ENCODE data around the gene MRPL34. TPM values are rescaled to one million over a fixed set of nuclear protein-coding genes. Genes with fewer than 3 reads are reported as not detected.
"Not testable (repeated sequence)": the region's sequence is repeated elsewhere in the genome, so short reads cannot be mapped to it uniquely, and the experiment has no call there.

Gene MRPL34
- total RNA-seq, 4 donors from 2014 or later = 145 to 369 (median 249) TPM

DNA sequence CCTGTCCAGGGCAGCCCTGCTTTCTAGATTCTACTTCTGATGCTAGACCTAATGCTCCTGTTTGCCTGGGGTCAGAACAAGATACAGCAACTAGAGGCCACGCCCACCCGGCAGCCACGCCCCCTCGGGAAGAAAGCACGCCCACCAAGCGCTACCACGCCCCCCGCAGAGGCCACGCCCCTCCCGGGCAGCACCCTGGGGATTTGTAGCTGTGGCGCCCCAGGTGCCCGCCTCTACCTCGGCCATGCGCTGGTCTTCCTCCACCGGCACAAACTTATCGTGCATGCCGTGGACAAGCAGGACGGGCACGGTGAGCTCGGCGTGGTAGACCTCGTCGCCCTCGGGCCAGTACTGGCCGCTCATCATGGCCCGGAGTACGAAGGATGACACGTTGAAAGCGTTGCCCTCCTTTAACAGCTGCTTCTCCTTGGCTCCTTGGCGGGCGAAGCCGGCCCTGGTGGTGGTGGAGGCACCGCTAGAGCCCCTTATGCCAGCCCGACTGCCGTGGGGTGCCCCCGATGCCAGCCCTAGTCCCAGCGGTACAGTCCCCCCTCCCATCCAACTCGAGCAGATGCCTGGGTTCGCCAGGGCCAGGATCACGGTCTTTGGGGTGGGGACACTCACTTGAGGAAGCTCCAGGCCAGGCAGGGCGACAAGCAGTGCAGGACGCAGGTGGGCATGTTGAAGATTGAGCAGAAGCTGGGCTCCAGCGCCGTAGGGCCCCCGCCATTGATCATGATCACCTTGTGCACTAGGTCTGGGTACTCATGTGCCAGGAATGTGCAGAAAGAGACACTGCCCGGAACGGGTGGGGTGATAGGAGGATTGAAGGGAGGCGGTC is 11.4 kb upstream of the MRPL34 start:
- H3K27ac ChIP-seq = no peak overlapping the region
- peaks cover 0 to 11% of the 10 kb centered on the region in 2 donors for H3K4me1 ChIP-seq
- no peaks in the 10 kb centered on the region for H3K27me3 ChIP-seq
- intact Hi-C loops (cut with DNase I; ENCODE audit: low total_unique reads) = no loop called here
- no peak for ATAC-seq
- DNase-seq = no peak
- no peaks in the 10 kb centered on the region for H3K9me3 ChIP-seq
- TF ChIP-seq POLR2A (IDR thresholded peaks at IDR 0.05) = no peak
- H3K4me3 ChIP-seq = no peak overlapping the region
- no peaks in the 10 kb centered on the region for H3K36me3 ChIP-seq
- in situ Hi-C loops (cut with MboI; ENCODE audit: low sequenced_read_pairs in 4 of 4) = loop anchor here in 1 of 4 donors (25.0 kb wide), 1 partner anchor 532 kb away; no protein-coding TSS in a partner anchor

DNA sequence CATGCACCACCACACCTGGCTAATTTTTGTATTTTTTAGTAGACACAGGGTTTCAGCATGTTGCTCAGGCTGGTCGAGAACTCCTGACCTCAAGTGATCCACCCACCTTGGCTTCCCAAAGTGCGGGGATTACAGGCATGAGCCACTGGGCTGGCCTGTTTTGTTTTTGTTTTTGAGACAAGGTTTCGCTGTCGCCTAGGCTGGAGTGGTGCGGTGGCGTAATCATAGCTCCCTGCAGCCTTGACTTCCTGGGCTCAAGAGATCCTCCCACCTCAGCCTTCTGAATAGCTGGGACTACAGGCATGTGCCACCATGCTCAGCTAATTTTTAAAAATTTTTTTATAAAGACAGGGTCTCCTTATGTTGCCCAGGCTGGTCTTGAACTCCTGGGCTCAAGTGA is 10.1 kb upstream of the MRPL34 start:
- H3K36me3 ChIP-seq; DNase-seq; H3K4me3 ChIP-seq; H3K4me1 ChIP-seq; intact Hi-C loops (cut with DNase I; ENCODE audit: low total_unique reads); H3K9me3 ChIP-seq; H3K27me3 ChIP-seq; H3K27ac ChIP-seq; ATAC-seq: not testable (repeated sequence)
- in situ Hi-C loops (cut with MboI; ENCODE audit: low sequenced_read_pairs in 4 of 4) = loop anchor here in 1 of 4 donors (25.0 kb wide), 1 partner anchor 533 kb away; no protein-coding TSS in a partner anchor

DNA sequence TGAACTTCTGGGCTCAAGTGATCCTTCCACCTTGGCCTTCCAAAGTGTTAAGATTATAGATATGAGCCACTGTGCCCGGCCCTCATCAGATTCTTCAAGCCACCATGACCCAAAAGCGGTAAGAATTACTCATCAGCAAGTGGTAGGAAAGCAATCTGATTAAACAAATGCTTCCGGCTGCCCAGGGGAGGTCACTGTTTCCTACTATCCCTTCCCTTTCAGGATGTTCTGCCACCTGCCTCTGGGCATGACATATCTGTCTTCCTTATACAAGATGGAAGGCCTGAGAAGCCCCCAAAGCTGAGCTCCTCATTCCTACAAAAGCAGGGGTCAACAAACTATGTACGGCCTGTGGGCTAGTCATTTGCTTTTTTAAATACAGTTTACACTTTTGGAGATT is 9.4 kb upstream of the MRPL34 start:
- in situ Hi-C loops (cut with MboI; ENCODE audit: low sequenced_read_pairs in 4 of 4) = loop anchor here in 1 of 4 donors (25.0 kb wide), 1 partner anchor 534 kb away; no protein-coding TSS in a partner anchor
- intact Hi-C loops (cut with DNase I; ENCODE audit: low total_unique reads) = no loop called here
- H3K27ac ChIP-seq = no peak overlapping the region
- no peaks in the 10 kb centered on the region for H3K27me3 ChIP-seq
- ATAC-seq (no peak), DNase-seq (no peak)
- TF ChIP-seq, protein P1, sequence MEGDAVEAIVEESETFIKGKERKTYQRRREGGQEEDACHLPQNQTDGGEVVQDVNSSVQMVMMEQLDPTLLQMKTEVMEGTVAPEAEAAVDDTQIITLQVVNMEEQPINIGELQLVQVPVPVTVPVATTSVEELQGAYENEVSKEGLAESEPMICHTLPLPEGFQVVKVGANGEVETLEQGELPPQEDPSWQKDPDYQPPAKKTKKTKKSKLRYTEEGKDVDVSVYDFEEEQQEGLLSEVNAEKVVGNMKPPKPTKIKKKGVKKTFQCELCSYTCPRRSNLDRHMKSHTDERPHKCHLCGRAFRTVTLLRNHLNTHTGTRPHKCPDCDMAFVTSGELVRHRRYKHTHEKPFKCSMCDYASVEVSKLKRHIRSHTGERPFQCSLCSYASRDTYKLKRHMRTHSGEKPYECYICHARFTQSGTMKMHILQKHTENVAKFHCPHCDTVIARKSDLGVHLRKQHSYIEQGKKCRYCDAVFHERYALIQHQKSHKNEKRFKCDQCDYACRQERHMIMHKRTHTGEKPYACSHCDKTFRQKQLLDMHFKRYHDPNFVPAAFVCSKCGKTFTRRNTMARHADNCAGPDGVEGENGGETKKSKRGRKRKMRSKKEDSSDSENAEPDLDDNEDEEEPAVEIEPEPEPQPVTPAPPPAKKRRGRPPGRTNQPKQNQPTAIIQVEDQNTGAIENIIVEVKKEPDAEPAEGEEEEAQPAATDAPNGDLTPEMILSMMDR (IDR thresholded peaks at IDR 0.05 in 4 of 5, conservative IDR thresholded peaks at IDR 0.05 in 1 of 5) = no peak
- no peak for TF ChIP-seq POLR2A (IDR thresholded peaks at IDR 0.05)
- H3K4me3 ChIP-seq = no peak overlapping the region
- H3K36me3 ChIP-seq = no peaks in the 10 kb centered on the region
- no peaks in the 10 kb centered on the region for H3K9me3 ChIP-seq
- no peaks in the 10 kb centered on the region for H3K4me1 ChIP-seq

DNA sequence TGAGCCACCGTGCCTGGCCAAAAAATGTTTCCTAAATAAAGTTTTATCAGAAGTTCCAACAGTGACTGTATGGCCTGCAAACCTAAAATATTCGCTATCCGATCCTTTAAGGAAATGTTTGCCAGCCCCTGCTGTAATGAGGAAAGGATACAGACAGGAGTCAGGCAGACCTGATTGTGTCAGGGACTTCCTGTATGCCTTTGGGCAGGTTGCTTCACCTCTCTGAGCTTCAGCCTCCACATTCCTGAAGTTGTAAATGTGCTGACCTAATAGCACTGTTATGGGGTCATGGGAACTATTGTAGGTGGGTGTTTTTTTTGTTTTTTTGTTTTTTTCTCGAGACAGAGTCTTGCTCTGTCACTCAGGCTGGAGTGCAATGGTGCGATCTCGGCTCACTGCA is 8.7 kb upstream of the MRPL34 start:
- Histone ChIP-seq H3K27me3 (no peaks in the 10 kb centered on the region), H3K9me3 (no peaks in the 10 kb centered on the region), H3K4me1 (peaks cover 0 to 1% of the 10 kb centered on the region in 2 donors), H3K4me3 (no peak overlapping the region), H3K27ac (no peak overlapping the region), H3K36me3 (no peaks in the 10 kb centered on the region)
- ATAC-seq = no peak
- no peak for TF ChIP-seq POLR2A (IDR thresholded peaks at IDR 0.05)
- intact Hi-C loops (cut with DNase I; ENCODE audit: low total_unique reads) (no loop called here), in situ Hi-C loops (cut with MboI; ENCODE audit: low sequenced_read_pairs in 4 of 4) (loop anchor here in 1 of 4 donors (25.0 kb wide), 1 partner anchor 535 kb away; no protein-coding TSS in a partner anchor)
- DNase-seq = no peak

DNA sequence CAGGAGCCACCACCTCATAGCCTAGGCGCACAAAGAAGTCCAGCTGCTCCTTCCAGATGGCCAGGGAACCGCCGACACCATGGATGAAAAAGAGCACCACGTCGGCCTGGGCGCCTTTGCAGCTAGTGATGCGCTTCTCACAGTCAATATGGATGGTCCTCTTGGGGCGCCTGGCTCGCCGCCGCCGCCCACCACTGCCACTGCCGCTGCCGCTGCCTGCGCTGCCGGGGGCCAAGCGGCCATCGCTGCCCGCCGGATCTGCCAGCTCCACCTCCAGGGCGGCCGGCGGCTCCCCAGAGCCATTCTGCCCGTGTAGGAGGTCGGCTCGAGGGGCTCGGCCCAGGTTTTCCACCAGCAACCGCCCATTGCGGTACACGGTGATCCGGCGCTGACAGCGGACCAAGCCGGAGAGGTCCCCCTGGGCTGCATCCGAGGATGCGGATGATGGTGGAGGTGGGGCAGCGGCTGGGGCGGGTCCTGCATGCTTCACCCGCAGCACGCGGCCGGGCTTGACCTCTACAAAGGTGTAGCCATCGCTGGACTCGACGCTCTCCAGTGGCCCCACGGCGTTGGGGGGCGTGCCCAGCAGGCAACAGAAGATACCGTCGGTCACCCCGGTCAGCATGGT is 4.6 kb upstream of the MRPL34 start:
- no peak for DNase-seq

More for the DNA sequence above, 4.6 kb upstream of the MRPL34 start:
- no peak for ATAC-seq
- H3K9me3 ChIP-seq = no peaks in the 10 kb centered on the region
- no peaks in the 10 kb centered on the region for H3K27me3 ChIP-seq
- peaks cover 23 to 30% of the 10 kb centered on the region in 2 donors for H3K4me1 ChIP-seq
- H3K4me3 ChIP-seq = no peak overlapping the region
- no peaks in the 10 kb centered on the region for H3K36me3 ChIP-seq
- TF ChIP-seq POLR2A (IDR thresholded peaks at IDR 0.05) = no peak
- TF ChIP-seq, protein P1 (IDR thresholded peaks at IDR 0.05 in 4 of 5, conservative IDR thresholded peaks at IDR 0.05 in 1 of 5) = no peak
- in situ Hi-C loops (cut with MboI; ENCODE audit: low sequenced_read_pairs in 4 of 4) = no loop called here
- no peak overlapping the region for H3K27ac ChIP-seq
- intact Hi-C loops (cut with DNase I; ENCODE audit: low total_unique reads) = no loop called here
